GM21723 (cell line): Measurements from ENCODE around the gene SSTR3.
A peak's percentile ranks its signal among the peaks of the same experiment; 100 is the strongest.
"Not testable (repeated sequence)": the region's sequence is repeated elsewhere in the genome, so short reads cannot be mapped to it uniquely, and the experiment has no call there.

Source experiments
- ATAC-seq: cut with Tn5 transposase; IDR thresholded peaks from one replicate; pipeline ENCODE4 v1.9.1; 2021; ENCODE audit warnings: mild to moderate bottlenecking, moderate library complexity; ENCODE audit not compliant: unreplicated experiment

SSTR3 gene

DNA sequence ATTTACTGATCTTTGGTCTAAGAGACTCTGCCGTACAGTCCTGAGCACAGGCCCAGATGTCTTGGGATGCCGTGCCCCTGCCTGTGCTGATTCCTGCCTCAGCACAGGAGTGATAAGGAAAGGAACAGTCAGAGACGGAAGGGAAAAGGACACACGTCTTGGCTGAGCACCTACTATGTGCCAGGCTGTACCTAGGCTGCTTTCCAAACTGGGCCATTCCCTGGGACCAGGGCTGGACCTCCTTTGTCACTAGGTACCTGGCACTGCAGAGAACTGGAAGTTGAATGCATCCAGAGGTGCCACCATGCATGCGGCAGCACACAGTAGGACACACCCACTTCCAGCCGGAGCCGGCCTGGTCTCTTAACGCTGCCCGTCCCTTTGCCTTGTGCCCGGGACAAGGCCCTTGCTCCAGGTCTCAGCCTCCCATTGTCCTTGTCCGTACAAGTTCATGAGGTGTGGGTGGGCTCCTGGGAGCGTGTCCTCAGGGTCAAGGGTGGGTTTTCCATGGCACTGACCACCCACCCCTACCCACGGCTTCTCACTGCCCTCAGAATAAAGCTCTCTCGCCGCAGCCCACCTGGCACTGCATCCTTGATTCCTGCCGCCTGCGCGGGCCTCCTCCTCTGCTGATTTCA is 1.1 kb upstream of the SSTR3 start:
- ATAC-seq: no peak

DNA sequence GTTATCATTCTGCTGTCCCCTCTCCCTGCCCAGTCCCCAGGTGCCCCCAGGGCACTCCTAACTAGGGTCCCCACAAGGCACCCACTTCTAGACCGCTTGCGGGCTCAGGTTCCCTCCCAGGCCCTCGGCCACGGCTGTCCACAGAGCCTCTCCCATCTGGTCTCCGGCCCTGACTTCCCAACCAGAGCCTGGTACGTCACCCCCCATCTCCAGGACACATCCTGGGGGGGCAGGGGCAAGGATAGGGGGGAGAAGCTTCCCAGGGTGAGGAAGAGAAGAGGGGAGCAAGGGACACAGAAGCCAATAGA is 457 bp downstream of the SSTR3 start:
- ATAC-seq: no peak

DNA sequence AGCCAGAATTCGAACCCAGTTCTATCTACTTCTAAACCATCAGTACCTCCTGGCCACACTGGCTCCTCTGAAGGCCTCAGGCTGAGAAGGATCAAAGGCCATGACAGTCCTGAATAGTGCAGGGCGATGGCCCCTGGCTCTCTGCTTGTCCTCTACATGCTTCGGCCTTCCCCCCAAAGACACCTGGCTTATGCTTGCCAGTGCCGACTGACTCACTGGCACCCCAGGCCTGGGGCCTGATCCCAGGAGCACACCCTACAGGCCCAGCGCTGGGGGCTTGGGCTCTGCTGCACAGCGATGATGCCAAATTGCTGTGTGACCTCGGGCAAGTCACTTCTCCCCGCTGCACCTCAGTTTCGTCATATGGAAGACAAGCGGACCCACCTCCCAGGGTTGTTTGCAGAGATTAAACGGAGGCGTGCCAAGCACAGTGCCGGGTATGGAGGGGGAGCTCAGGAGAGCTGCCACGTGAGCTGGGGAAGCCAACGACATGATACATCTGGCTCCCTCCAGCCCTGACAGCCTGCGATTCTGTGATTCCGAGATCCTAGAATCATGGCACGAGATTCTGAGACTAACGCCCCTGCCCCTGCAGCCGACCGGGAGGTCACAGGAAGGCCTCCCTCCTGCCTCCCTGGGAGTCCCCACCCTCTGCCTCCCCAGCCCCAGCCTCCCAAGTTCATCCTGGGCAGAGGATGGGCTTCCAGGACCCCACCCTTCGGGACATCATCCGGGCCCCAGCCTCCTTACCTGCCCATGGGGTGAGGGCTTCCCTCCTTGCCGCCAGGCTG is 1.0 kb downstream of the SSTR3 start:
- no peak for ATAC-seq

DNA sequence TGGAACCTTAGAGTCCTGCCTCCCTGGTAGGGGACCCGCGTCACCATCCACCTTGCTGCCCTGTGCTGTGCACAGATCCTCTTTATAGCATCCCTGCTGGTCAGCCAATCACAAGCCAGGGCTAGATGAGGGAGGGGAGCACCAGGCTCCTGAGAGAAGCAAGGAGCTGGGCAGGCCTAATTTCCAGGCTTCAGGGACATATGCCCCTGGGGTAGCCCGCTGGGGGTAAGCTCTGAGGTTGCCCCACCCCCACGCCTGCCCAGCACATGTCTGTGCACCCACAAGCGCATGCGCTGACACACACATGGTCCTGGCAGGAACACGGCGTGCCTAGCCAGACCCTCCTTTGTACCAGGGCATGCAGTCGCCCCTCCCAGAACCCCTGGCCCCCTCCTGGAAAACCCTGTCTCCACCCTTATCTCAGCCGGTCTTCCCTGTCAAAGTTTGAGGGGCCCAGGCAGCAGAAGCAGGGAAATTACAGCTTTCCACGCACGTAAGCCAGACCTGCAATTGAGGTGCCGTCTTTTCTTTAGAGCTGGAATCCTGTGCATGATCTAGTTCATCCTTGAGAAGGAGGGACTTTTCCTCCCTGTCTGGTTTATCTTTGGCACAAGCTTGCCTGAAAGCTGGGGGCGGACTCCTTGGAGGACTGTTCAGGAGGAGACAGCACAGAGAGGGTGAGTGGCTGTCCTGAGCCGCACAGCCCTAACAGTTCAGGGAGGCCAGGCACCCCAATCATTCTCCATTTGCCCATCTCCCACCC is 2.1 kb downstream of the SSTR3 start:
- no peak for ATAC-seq

DNA sequence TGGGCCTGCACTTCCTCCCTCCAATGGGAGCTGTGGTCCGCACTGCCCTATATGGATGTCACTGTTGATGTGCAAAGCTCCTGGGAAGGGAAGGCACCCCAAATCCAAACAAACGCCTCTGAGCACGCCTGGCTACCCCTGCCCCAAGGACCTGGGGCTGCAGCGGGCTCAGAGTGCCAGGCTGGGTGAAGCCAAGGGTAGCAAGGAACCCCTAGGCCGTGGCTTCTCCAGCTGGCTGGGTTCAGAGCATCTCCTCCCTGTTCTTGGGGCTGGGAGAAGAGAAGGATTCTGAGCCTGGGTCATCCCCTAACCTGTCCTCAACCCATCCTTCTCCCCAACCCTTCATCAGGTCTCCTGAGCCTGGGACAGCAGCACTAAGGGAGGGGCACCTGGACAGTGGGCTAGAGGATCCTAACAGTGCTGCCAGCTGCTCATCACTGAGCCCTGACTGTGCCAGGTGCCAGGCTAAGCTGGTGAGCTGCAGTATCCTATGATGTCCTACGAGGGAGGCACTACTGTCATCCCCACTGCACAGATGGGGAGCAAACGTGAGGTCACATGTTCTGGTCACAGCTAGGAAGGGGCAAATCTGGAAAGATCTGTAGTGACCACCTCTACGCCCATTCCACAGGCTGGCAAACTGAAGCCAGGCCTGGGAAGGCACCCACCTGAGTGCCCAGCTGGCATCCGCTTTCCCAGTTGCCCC is 3.0 kb downstream of the SSTR3 start:
- no peak for ATAC-seq

DNA sequence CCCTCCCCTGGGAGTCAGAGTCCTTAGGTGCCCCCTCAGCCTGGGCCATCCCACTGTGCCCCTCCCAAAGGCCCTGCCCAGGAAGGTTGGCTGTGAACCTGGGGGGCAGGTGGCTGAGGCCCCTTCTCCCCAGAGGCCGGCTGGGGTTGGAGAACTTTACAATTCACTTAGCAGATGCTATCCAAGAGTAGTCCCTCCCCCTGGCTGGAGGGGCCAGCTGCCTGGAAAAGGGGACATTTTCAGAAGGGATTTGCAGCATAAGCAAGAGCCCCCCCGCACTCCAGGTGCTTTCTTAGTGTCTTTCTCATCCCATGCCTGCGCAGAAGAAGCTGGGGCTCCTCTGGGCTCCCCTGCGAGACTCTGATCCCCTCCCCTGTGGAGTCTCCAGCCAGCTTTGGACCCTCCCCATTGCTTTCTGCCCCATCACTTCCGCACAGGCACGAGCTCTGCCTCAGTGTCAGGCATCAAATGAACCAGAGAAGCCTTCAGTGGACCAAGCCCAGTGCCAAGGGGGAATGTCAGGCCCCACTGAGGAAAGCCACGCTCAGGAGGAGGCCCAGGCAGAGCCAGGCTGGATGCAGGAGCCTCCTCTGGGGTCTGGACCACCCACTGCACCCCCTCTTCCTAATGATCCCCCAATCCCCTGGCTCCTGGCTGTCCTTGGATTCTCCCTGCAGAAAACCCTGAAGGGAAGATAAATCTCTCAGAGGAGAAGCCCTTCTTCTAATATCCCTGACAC is 3.7 kb downstream of the SSTR3 start:
- ATAC-seq: no peak

DNA sequence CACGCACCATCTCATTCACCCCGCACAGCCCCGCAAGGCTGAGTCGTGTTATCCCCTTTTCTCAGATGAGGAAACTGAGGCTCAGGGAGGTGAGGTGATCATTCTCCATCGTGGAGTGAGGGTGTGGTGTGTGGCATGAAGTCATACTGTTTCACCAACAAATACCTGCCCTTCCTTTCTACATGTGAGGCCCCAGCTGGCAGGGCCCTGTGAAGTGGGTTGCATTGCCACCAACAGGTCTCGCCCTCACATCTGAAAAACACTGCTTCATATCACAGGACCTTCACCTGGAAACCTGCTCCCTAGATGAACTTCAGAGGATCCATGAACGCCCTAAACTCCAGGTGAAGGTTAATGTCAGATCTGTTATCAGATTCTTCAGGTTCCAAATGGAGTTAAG is 4.3 kb downstream of the SSTR3 start:
- ATAC-seq: no peak

DNA sequence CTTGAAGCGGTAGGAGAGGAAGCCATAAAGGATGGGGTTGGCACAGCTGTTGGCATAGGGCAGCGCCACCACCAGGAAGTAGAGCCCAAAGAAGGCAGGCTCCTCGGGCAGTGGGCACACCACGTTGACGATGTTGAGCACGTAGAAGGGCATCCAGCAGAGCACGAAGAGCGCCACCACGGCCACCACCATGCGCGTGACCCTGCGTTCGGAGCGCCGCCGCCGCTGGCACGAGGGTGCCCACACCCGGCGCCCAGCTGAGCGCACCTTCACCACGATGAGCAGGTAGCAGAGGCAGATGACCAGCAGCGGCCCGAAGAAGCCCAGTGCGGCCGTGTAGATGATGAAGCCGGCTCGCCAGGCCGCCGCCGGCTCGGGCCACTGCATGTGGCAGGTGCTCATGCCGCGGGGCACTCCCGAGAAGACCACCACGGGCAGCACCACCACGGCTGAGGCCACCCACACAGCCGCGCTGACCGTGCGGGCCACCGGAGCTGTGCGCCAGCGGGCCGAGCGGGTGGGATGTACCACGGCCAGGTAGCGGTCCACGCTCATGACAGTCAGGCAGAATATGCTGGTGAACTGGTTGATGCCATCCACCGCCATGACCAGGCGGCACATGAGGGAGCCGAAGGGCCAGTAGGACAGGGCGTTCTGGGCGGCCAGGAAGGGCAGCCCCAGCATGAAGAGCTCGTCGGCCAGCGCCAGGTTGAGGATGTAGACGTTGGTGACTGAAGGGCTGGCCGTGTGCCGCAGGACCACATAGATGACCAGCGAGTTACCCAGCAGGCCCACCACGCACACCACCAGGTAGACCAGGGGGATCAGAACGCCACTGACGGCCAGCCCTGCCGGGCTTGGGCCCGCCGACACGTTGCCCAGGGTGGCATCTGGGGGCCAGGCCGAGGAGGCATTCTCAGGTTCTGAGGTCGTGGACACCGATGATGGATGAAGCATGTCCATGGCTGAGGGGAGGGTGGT is 5.1 kb downstream of the SSTR3 start:
- no peak for ATAC-seq

DNA sequence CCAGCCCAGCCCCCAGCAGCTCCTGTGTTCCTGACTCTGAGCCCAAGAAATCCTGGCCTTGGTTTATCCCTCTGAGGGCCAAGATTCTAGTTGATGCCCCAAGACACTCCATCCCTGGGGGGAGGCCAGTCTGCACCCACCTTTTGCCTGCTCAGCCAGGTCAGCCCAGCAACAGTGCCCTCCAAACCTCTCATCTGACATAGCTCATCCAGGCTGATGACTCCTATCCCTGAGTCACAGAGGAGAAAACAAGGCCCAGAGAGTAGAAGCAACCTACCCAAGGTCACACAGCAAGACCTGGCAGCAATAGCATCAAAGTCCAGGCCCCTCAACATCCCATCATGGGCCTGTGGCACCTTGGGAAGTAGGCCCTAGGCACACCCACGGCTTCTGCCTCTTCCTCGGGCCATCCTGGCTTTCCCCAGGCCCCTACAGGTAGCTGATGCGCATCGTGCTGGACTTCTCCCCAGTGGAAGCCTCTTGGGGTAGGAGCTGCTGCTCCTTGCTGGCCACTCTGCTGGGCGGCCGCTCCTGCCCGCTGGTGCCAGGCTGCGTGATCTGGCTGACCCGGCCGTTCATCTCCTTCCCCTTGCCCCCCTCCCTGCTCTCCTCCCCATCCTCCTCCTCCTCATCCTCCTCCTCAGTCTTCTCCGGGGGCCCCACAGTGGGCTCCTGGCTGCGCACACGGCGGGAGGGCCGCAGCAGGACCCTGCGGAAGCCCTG is 6.0 kb downstream of the SSTR3 start:
- no peak for ATAC-seq

DNA sequence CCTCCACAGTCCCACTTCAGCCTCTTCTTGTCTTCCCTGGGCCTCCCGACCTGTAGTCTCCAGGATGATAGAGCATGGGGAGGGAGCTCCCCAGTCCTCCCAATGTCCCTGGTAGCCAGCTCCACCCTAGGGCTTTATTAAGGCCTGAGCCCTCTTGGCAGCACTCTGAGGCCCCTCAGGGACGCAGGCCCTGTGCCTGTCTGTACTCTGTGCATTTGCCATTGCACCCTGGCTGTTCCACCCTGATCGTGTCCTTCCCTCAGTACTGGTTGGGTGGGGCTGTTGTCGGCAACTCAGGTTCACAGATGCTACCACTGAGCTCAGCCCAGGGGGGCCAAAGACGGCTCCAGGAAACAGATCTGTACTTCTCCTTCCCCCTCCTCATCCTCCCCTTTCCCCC is 7.2 kb downstream of the SSTR3 start:
- ATAC-seq: no peak

DNA sequence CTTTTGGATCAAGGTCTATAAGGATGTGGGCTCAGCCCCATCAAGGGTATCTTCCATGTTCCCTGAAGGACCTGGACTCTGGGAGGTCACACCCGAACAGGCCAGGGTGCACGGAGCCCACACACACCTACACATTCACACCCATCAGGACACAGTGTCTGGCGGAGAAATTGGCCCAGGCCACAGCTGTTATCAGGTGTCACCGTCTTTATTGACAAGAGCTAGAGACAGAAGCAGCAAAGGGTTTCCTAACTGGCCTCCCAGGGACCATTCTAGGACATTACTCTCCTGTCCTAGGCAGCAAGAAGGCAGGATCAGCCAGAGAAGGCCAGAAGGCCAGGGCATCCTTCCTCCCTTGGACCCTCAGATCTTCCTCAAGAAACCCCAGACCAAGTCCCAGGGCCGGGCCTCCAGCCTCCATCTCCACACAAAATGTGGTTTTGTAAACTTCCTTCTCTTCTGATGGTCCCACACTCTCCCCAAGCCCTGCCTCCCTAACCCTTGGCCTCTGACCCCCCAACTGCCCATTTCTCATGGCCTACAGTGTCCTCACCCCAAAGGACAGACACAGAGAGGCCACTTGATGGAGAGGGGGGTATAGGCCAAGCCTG is 8.1 kb downstream of the SSTR3 start:
- no peak for ATAC-seq

DNA sequence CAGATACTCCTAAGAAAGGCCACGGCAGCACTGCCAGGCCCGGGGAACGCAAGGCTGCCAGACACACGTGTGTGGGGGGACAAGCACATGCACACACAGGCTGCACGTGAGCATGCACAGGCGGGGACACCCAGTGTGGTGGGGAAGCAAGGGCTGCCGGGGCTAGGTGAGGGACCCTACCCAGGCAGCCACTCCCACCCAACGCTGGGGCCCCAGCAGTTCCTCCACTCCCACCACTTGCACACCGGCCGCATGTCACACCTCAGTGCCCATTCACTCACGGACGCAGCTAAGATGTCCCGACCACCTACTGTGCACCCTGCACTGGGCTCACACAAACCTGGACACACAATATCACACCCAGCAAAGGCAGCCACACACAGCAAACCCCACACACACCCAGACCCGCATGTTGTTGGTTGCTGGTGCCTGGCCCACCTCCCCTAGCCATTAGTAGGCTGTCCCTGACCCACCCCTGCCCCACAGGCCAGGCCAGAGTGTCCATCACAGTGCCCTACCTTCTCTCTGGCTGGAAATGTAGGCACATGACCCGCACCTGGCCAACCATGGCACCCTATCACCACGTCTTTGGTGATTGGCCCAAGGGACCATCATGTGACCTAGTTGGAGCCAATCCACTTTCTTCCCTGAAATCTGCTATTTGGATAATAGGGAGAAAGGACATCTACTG is 8.8 kb downstream of the SSTR3 start:
- ATAC-seq: no peak

DNA sequence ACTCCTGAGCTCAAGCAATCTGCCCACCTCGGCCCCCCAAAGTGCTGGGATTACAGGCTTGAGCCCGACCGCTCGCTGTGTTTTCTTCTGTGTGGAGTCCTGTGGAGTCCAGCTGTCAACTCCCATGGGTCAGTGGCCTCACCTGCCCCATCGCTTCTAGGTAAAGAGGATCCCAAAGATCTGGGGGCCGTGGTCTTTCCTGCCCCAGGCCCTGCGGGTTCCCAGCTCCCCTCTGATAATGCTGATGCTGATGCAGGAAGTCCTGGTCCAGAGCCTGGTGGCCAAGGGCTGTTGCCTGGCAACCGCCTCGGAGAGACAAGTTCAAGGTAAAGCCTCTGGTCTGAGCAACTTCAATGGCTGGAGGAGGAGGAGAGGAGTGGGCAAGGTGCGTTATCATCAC is 9.6 kb downstream of the SSTR3 start:
- ATAC-seq: no peak

DNA sequence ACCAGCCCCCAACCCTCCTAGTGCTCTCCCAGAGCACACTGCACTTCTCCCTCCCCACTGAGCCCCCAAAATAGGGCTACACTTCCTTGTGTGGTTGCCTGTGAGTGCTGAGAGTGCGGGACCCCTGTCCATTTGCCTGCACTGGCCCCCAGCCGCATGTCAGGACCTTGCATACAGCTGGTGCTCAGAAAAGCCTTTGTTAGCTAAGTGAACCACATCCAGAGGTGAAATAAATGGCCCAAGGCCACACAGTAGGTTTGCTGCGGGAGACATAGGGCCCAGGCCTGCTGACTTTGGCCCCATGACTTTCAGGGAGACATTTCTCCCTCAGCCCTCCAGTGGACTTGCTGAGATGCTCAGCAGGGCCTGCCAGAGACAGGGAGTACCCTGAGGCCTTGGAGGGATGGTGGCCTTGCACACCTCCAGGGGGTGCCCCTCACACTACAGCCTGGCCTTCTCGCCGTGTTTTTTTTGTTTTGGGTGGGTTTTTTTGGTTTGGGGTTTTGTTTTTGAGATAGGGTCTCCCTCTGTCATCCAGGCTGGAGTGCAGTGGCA is 10.2 kb downstream of the SSTR3 start:
- ATAC-seq: no peak

DNA sequence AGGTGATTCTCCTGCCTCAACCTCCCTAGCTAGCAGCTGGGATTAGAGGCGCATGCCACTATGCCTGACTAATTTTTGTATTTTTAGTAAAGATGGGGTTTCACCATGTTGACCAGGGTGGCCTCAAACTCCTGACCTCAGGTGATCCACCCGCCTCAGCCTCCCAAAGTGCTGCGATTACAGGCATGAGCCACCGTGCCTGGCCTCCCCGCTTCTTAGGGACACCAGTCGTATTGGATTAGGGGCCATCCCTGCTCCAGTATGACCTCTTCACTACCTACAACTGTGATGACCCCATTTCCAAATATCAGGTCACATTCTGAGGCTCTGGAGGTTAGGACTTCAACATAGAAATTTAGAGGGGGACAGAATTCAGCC is 10.8 kb downstream of the SSTR3 start:
- not testable (repeated sequence) for ATAC-seq

DNA sequence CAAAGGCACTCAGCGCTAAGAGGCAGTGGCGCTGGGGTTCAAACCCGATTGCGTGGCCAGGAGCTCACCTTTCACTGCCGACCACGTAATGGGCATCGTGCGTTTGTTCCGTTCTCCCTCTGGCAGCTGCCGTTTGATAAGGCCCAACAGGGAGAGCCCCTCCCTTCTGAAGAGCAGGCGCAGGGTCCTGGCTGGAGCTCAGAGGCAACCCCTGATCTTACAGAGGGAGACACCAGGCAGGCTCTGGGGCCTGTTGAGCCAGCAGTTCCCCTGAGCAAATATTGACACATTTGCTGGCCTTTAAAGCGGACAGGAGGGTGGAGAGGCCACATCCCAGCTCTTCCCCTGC is 12.5 kb downstream of the SSTR3 start:
- ATAC-seq: no peak

DNA sequence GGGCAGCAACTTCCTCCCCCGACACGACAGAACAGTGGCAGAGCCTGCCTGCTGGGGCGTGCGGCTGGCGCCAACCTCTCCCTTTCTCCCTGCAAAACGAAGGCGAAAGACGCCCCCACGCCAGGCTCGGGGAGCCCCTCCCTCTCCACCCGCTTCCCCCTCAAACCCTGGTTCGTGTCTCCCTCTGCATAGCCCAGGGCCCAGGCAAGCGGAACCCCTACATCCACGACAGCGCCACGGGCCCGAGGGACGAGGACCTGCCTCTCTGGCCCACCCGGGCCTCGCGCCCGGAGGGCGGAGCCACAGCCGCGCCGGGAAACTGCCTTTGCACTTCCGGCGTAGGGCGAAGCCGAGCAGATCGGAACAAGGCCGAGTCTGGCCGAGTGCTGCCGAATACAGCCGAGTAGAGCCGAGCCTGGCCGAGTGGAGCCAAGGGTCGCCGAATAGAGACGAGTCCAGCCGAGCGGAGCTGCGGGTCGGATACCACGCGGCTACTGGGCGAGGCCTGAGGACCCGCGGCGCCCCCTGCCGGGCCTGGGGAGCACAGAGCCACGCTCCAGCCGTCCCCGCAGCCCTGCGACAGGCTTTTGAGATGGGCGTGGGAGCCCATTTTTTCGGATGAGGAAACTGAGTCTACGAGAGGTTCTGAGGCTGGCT is 13.0 kb downstream of the SSTR3 start:
- peak; percentile 78 for ATAC-seq
